Measurements from ENCODE around the gene OTUD4.
A peak's percentile ranks its signal among the peaks of the same experiment; 100 is the strongest.
"Not testable (repeated sequence)": the region's sequence is repeated elsewhere in the genome, so short reads cannot be mapped to it uniquely, and the experiment has no call there.

The OTUD4 gene

GRCh38 chr4:145154573-145154972 is 25.8 kb downstream of the OTUD4 start:
- peak; percentile 65 for TF ChIP-seq CTCF (IDR thresholded peaks at IDR 0.05; ENCODE audit: low read depth, low read length)
- H3K4me3 ChIP-seq (replicated peaks in 1 of 2; ENCODE audit: low read depth in 2 of 2, low read length in 2 of 2), result no peak overlapping the region
- DNase-seq (ENCODE audit: low read depth in 2 of 2), result peak; percentile 50 to 59

- no peak for TF ChIP-seq CTCF (IDR thresholded peaks at IDR 0.05; ENCODE audit: low read depth, low read length)
- no peak for DNase-seq (ENCODE audit: low read depth in 2 of 2)
These were observed 26.5 kb downstream of the OTUD4 start for GRCh38 chr4:145153904-145154298.

GRCh38 chr4:145153181-145153903 is 27.0 kb downstream of the OTUD4 start:
- TF ChIP-seq CTCF (IDR thresholded peaks at IDR 0.05; ENCODE audit: low read depth, low read length), result no peak
- no peak overlapping the region for H3K4me3 ChIP-seq (replicated peaks in 1 of 2; ENCODE audit: low read depth in 2 of 2, low read length in 2 of 2)
- DNase-seq (ENCODE audit: low read depth in 2 of 2), result peak in 1 of 2 donors; percentile 53

More at GRCh38 chr4:145153904-145154298, 26.5 kb downstream of the OTUD4 start:
- no peak overlapping the region for H3K4me3 ChIP-seq (replicated peaks in 1 of 2; ENCODE audit: low read depth in 2 of 2, low read length in 2 of 2)

GRCh38 chr4:145148980-145149379 is 31.4 kb downstream of the OTUD4 start:
- DNase-seq (ENCODE audit: low read depth in 2 of 2), result no peak
- no peak for TF ChIP-seq CTCF (IDR thresholded peaks at IDR 0.05; ENCODE audit: low read depth, low read length)
- no peak overlapping the region for H3K4me3 ChIP-seq (replicated peaks in 1 of 2; ENCODE audit: low read depth in 2 of 2, low read length in 2 of 2)

GRCh38 chr4:145136219-145136618 is 44.2 kb downstream of the OTUD4 start:
- H3K4me3 ChIP-seq (replicated peaks in 1 of 2; ENCODE audit: low read depth in 2 of 2, low read length in 2 of 2); DNase-seq (ENCODE audit: low read depth in 2 of 2): not testable (repeated sequence)

GRCh38 chr4:145132511-145133098 is 47.8 kb downstream of the OTUD4 start:
- no peak for TF ChIP-seq CTCF (IDR thresholded peaks at IDR 0.05; ENCODE audit: low read depth, low read length)
- DNase-seq (ENCODE audit: low read depth in 2 of 2), result peak; percentile 19 to 39
- H3K4me3 ChIP-seq (replicated peaks in 1 of 2; ENCODE audit: low read depth in 2 of 2, low read length in 2 of 2), result no peak overlapping the region

- H3K4me3 ChIP-seq (replicated peaks in 1 of 2; ENCODE audit: low read depth in 2 of 2, low read length in 2 of 2), result no peak overlapping the region
- no peak for DNase-seq (ENCODE audit: low read depth in 2 of 2)
- TF ChIP-seq CTCF (IDR thresholded peaks at IDR 0.05; ENCODE audit: low read depth, low read length), result no peak
These were observed 48.5 kb downstream of the OTUD4 start for GRCh38 chr4:145131848-145132247.
